ENCODE measurements around the gene CHFR.
"Not testable (repeated sequence)": the region's sequence is repeated elsewhere in the genome, so short reads cannot be mapped to it uniquely, and the experiment has no call there.

The CHFR gene

DNA sequence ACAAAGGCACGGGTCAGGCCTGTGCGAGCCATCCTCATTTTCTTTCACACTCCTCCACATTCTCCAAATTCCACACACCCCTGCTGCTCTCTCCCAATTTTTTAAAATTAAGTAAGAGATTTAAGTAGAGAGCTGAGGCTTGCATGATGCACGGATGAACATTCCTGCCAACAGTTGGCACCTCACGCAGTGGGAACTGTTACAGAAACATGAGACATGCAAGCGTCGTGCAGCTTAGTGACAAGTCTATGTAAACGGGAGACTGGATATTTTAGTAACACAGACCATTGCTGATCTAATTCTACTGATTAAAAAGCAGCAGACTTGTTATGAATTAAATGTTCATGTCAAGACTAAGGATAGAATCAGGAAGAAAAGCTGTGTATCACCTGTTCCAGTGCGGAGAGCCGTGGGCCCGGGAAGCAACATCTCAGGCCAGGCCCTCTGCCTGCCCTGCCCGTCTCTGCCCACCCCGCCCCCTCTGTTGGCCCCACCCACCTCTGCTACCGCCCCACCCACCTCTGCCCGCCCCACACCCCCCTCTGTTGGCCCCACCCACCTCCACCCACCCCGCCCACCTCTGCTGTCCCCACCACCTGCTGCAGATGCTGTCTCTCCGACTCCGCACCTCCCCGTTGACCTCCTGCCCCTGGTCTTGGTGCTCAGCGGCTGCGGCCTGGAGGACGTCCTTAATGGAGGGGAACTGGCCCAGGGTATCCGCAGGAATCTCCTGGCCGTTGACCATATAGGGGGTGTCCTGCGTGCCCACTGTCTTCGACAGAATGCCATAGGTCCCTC is 79.9 kb downstream of the CHFR start:
- no peak for DNase-seq

DNA sequence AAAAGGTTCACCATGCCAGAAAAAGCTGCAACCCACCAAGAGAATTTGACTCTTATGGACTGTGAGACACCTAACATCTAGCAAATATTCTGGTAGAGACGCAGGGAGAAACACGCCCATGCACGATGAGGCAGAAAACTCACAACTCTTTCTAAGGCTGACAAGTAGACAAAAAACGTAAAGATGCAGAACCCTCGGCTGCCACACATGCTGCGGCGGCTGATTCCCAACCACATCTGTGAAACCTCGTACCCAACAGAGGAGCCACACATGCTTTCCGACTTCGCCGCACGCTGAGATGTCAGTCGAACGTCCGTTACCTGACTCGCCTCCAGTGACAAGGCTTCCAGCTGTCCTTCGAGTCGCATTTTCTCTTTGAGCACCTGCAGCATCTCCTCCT is 80.5 kb downstream of the CHFR start:
- no peak for DNase-seq

DNA sequence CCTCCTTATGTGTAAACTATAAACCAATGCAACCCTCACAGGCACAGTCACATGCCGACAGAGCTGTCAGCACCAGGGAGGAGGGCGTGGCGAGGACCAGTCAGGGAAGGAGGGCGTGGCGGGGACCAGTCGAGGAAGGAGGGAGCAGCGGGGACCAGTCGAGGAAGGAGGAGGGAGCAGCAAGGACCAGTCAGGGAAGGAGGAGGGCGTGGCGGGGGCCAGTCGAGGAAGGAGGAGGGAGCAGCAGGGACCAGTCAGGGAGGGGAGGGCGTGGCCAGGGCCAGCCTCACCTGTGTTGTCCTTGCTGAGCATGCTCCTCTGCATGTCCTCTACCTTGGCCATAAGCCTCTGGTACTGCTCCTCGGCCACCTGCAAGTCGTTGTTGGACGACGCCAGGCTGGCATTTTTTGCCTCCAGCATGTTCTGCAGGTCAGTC is 83.0 kb downstream of the CHFR start:
- no peak for DNase-seq

DNA sequence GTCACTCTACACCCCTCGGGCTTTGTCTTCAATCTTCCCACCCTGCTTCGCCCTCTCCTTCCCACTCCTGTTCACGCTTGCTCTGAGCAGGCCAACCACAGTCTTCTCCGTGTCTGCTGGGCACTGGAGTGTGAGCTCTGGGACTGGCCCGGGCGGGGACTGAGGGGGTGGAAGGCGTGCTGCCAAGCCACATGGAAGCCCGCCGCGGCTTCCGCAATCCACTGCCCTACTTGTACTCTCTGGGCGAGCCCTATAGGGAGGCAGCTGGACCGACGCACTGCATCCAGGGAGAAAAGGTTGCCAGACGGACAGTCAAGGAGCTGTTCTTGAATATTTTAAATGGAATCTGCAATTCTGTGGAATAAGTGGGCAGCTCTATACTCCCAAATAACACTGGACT is 83.5 kb downstream of the CHFR start:
- DNase-seq: no peak

DNA sequence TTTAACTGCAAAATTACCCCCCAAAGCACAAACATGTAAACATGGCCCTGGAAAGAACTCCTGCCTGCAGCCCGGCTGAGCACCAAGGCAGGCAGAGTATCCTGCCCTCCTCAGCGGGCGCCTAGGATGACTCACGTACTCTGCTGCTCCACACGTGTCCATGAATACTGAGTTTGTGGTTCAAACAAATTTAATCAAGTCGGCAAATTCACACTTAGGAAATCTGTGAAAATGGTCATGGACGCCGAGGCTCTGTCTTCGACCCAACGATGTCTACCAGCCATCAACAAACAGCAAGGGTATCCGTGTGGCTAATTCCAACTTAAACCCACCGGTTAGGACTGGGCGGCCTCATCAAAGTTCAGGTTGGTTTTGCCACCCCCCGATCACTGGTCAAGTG is 84.3 kb downstream of the CHFR start:
- no peak for DNase-seq

DNA sequence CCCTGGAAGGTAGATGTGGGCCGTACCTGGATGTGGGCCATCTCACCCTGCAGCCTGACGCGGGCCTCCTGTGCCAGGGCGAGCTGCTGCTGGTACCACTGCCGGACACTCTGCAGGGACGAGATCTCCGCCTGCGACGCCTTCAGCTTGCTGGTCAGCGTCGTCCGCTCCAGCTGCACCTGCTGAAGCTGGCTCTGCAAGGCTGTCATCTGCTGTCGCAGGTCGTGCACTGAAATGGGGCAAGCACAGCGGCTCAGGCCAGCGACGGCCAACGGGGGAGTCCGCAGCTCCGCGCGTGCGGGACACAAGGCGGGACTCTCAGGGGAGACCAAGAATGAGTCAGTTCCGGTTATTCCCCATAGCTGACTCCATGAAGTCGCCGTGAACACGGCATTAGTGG is 85.7 kb downstream of the CHFR start:
- no peak for DNase-seq

DNA sequence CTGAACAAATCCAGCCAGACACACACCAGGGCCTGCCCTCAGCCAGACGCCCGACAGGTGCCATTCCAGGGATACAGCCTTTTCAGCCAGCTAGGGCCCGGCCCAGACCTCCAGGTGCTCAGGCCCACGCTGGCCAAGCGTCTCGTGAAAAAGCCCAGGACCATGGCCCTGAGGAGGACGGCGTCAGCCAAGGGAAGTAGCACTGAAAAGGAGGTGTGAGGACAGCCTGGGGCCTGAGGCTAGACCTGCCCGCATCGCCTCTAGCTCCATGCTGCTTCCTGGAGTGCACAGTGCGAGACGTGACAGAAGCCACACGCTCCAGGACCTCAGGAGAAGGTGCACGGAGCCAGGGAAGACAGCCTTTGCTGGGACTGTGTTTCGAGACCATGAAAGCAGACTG is 88.6 kb downstream of the CHFR start:
- no peak for DNase-seq

DNA sequence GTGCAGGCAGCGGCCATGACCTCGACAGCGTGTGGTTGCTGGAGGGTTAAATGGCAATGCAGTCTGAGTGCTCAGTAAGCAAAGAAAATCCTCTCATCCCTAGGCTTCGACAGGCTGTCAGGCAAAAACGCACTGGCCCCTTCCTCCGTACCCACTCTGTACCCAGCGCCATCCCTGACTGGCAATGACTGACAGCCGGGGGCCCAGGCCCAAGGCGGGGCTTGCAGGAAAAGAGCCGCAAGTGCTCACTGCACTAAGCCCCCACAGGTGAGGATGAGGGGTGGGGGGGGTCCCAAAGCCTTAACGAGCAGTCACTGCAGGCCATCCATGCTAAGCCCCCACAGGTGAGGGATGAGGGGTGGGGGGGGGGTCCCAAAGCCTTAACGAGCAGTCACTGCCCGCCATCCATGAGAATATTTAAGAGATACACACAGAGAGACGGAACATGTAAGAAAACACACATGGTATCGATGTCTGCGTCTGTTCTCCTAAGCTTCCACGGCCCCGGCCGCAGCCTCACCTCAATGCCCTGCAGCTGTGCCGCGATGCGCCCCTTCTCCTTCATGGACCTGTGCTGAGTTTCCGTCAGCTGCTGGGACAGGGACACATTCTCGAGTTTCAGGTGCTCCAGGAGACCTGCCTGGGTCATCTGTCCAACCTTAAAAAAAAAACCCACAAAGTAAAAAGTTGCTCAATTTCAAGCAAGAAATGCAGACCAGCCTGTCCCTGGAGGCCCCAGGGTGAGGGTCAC is 89.4 kb downstream of the CHFR start:
- no peak for DNase-seq

DNA sequence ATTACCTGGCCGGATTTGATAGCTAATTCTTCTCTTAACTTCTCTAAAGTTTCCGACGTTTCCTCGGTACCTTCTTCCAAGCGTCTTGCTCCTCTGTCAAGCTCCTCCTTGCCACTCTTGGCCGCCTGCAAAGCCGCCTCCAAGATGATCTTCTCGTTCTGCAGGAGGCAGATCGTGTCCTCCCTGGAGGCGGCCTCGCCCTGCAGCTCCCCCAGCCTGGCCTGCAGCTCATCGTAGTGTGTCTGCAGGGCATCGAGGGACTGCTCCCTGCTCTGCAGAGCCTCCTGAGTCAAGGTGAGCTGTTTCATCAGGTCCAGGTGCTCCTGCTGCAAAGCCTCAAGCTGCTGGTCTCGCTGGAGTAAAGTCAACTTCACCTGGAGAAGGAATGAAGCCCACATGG is 91.6 kb downstream of the CHFR start:
- no peak for DNase-seq

DNA sequence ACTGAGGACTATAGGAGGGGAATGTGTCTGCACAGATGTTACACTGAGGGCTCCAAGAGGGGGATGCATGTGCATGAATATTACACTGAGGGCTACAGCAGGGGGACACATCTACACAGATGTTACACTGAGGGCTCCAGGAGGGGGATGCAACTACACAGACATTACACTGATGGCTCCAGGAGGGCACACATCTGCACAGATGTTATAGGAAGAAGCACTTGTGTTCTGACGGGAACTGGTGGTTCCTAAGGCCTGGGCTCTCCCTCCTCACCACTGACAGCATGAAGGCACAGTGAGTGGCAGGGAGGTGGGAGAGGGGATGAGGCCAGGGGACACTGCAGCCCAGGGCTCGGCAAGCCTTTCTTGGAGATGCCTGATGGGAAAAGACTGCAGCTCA is 95.5 kb downstream of the CHFR start:
- not testable (repeated sequence) for DNase-seq

DNA sequence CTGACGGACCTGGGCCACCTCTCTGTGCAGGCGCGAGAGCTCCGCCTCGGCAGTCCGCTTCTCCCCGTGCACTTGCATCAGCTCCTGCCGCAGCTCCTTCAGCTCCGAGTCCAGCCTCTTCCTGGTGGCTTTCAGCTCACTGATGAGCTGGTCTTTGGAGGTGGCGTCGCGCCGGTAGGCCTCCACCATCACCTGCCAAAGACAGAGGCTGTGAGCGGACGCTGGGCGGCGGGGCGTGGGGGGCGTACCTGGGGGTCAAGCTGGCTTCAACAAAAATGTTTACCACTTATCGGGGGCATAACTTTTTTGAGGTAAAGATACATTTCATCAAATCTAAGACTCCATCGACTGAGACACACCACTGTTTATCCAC is 98.3 kb downstream of the CHFR start:
- no peak for DNase-seq

DNA sequence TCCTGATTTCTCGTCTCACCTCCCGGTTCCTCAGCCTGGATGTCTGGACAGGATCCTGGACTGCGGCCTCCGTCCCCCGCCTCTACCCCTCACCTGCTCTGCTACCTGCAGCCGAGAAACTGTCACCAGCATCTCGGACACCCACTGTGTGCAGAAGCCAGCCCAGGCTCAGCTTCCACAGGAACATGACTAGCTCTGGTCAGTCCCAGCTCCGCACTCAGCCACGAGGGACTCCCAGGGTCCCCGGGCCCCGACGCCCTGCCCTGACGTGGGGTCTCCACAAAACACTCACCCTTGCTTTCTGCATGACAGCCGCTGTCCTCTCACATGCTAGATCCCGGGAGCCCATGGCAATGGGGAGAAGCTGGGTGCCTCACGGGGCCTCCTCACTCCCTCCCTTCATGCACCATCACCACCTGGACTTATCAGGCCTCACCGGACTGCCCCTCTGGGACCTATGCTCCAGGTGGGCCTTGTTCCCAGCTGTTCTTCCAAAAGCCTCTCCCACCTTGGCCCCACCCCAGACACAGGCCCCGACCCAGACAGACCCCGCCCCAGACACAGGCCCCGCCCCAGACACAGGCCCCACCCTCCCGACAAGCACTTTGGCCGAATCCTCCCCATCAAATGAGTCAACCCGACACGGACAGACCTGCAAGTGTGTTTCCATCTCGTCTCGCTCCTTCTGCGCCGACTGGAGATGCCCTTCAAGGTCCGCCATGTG is 98.9 kb downstream of the CHFR start:
- DNase-seq: no peak

DNA sequence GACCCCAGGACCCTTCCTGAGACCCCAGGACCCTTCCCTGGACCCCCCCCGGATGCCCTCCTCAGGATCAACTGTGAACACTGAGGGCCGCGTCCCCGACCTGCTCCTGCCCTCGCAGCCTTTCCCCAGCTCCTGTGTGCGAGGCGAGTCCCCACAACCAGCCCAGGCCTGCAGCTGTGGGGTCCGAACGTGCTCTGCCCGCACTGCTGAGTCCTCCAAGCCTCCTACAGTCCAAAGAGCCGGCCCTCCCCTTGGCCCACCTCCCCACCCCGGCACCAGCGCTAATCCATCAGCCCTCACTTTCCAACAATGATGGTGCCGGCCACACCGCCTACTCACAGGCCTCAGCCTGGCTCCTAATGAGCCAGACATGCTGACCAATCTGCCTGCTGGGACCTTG is 99.5 kb downstream of the CHFR start:
- DNase-seq: no peak

DNA sequence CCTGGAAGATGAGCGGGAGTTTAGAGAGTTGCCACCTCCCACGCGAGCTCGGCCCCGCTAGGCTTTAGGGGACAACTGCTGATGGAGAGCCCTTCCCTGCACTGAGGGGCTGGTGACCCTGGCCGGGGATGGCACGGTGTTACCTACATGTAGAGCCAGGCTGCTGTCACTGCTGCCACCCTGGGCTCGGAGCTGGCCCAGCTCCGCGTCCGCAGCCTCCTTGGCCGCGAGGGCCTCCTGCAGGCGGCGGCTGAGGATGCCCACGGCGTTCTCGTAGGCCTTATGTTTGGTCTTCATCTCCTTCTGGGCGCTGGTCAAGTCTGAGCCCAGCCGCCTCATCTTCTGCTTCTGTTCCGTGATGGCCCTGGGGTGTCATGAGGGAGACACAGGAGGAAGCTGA is 101.2 kb downstream of the CHFR start:
- DNase-seq: no peak

DNA sequence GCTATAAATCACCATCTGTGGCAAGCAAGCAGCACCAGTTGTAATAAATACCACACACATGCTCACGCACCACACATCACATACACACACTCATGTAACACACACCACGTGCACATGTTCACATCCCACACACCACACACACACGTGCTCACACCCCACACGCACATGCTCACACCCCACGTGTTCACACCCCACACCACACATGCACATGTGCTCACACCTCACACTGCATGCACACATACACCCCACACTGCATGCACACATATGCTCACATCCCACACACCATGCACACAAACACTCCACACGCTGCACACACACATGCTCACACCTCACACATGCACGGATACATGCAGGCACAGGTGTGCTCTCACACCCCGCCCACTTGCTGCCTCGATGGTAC is 102.8 kb downstream of the CHFR start:
- no peak for DNase-seq

DNA sequence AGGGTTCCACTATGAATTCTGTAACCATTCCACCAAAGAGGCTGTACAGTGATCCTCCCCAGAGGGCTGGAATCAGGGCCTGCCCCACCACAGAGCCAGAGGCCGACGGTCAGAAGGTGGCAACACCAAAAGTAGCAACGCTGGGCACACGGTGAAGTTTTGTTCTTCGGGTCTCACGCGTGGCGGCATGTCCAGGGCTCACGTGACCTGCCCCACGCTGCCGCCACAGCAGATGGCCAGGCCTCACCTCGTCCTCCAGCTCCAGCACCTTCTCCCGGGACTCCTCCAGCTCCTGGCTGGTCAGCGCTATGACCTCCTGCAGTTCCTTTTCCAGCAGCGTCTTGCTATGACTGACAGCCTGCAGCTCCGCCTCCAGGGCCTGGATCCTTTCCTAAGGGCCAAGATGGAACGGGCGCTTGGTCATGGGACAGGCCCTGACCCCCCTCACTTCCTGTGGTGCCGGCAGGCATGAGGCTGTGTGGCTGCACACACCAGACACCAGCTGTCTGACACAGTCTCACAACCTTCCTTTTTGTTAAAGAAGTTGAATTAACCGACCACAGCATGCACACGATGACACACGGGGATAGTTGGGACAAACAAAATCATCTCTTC is 103.4 kb downstream of the CHFR start:
- no peak for DNase-seq
